ENCODE data around the gene YBX1.
A peak's percentile ranks its signal among the peaks of the same experiment; 100 is the strongest.

Gene YBX1

GRCh38 chr1:42657981-42658876 lies 24.0 kb upstream of the YBX1 start, which contains the start of gene PPIH (continued):
- TF ChIP-seq ZNF280D (tag by site-specific recombination; IDR thresholded peaks at IDR 0.05), result no peak
- peak; percentile 90 for TF ChIP-seq SP2 (tag by site-specific recombination; IDR thresholded peaks at IDR 0.05)
- peak; percentile 86 for TF ChIP-seq EGR2 (tag by site-specific recombination; IDR thresholded peaks at IDR 0.05; ENCODE audit: low read depth)
- TF ChIP-seq ZNF791 (tag by site-specific recombination; IDR thresholded peaks at IDR 0.05), result no peak
- TF ChIP-seq HOXC10 (CRISPR knock-in tag; IDR thresholded peaks at IDR 0.05), result no peak
- no peak for TF ChIP-seq ZNF704 (tag by site-specific recombination; IDR thresholded peaks at IDR 0.05)
- TF ChIP-seq ZNF449 (tag by site-specific recombination; IDR thresholded peaks at IDR 0.05), result no peak
- TF ChIP-seq AEBP2 (tag by site-specific recombination; IDR thresholded peaks at IDR 0.05; ENCODE audit: borderline replicate concordance), result no peak
- peak; percentile 86 for TF ChIP-seq YY2 (tag by site-specific recombination; IDR thresholded peaks at IDR 0.05)
- no peak for TF ChIP-seq ZNF146 (tag by site-specific recombination; IDR thresholded peaks at IDR 0.05)
- TF ChIP-seq ZNF544 (tag by site-specific recombination; IDR thresholded peaks at IDR 0.05), result no peak
- TF ChIP-seq ZEB2 (tag by site-specific recombination; IDR thresholded peaks at IDR 0.05), result peak; percentile 88
- peak; percentile 3; the same call in 1 of the 2 replicates for TF ChIP-seq ZSCAN30 (tag by site-specific recombination; IDR thresholded peaks at IDR 0.05)
- no peak for TF ChIP-seq SALL2 (tag by site-specific recombination; IDR thresholded peaks at IDR 0.05; ENCODE audit: borderline replicate concordance)
- peak; percentile 99 for TF ChIP-seq ZNF335 (tag by site-specific recombination; conservative IDR thresholded peaks at IDR 0.05)
- no peak for TF ChIP-seq ZNF280C (tag by site-specific recombination; IDR thresholded peaks at IDR 0.05)
- no peak for TF ChIP-seq MEIS1 (CRISPR knock-in tag; IDR thresholded peaks at IDR 0.05; ENCODE audit: borderline replicate concordance)
- TF ChIP-seq SCRT2 (tag by site-specific recombination; IDR thresholded peaks at IDR 0.05), result 0 out of 2 replicates have a peak, but pooled peaks have one; percentile 17
- TF ChIP-seq IKZF3 (tag by site-specific recombination; IDR thresholded peaks at IDR 0.05), result 0 out of 2 replicates have a peak, but pooled peaks have one; percentile 8
- peak; percentile 86 for TF ChIP-seq KLF16 (tag by site-specific recombination; IDR thresholded peaks at IDR 0.05)
- no peak for TF ChIP-seq ZNF350 (tag by site-specific recombination; IDR thresholded peaks at IDR 0.05)
- 0 out of 2 replicates have a peak, but pooled peaks have one; percentile 1 for TF ChIP-seq FEZF1 (tag by site-specific recombination; IDR thresholded peaks at IDR 0.05)
- TF ChIP-seq CTCF (tag by site-specific recombination; IDR thresholded peaks at IDR 0.05), result peak; percentile 82
- TF ChIP-seq ZBTB17 (tag by site-specific recombination; IDR thresholded peaks at IDR 0.05), result peak; percentile 95
- TF ChIP-seq ZNF37A (tag by site-specific recombination; IDR thresholded peaks at IDR 0.05), result no peak
- peak; percentile 17; the same call in 1 of the 2 replicates for TF ChIP-seq KLF1 (tag by site-specific recombination; IDR thresholded peaks at IDR 0.05)
- peak; percentile 87 for TF ChIP-seq ZNF501 (tag by site-specific recombination; IDR thresholded peaks at IDR 0.05)
- TF ChIP-seq PRDM1 (tag by site-specific recombination; IDR thresholded peaks at IDR 0.05), result peak; percentile 50; the same call in 1 of the 2 replicates
- TF ChIP-seq BCL11B (tag by site-specific recombination; IDR thresholded peaks at IDR 0.05; ENCODE audit: low read depth), result no peak

All from HEK293 (cell line).